Dendritic cell treated with granulocyte-macrophage colony-stimulating factor and Interleukin-4, amounts not matched to agents 40 ng/mL and 50 ng/mL, for 4 days (primary cell): ENCODE measurements around the gene OSBPL6.

Source experiments
- H3K27ac Mint-ChIP-seq: one replicate; pipeline ENCODE4 v1.8.0; 2022; ENCODE audit warnings: mild to moderate bottlenecking, mixed read lengths
- H3K27me3 Mint-ChIP-seq: one replicate; pipeline ENCODE4 v1.8.0; 2022; ENCODE audit warnings: mild to moderate bottlenecking, mixed read lengths
- H3K36me3 Mint-ChIP-seq: one replicate; pipeline ENCODE4 v1.8.0; 2022; ENCODE audit warnings: low read depth, mixed read lengths
- H3K4me1 Mint-ChIP-seq: one replicate; pipeline ENCODE4 v1.8.0; 2022; ENCODE audit warnings: low read depth, mixed read lengths
- H3K4me3 Mint-ChIP-seq: one replicate; pipeline ENCODE4 v1.8.0; 2022; ENCODE audit warnings: mild to moderate bottlenecking, moderate library complexity, mixed read lengths
- H3K9me3 Mint-ChIP-seq: one replicate; pipeline ENCODE4 v1.8.0; 2022; ENCODE audit warnings: mixed read lengths
- intact Hi-C: fragments of 100-400 bp; cut with micrococcal nuclease; formaldehyde crosslinking; loops from one replicate; pipeline ENCODE4 v1.15.0; 2022

OSBPL6 gene

DNA sequence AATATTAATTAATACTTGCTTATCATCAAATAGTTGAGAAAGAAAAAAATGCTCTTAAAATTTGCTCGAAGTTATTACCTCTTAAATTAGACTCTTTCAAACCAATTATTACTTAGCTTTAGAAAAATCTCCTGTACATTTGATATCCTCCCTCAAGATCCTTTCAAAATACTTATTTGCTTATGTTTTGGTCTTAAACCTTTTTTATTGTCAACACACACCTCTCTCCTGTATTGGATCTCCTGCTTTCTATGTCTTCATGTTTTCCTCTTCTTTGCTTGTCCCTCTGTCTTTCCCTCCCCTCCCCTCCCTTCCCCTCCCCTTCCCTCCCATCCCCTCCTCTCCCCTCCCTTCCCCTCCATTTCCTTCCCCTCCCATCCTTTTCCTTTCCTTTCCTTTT is 14.0 kb downstream of the OSBPL6 start:
- no peaks in the 10 kb centered on the region for H3K4me1 Mint-ChIP-seq
- H3K9me3 Mint-ChIP-seq: no peaks in the 10 kb centered on the region
- no peak overlapping the region for H3K4me3 Mint-ChIP-seq
- H3K36me3 Mint-ChIP-seq: no peaks in the 10 kb centered on the region
- intact Hi-C loops: no loop called here
- no peak overlapping the region for H3K27ac Mint-ChIP-seq
- peaks cover 2% of the 10 kb centered on the region for H3K27me3 Mint-ChIP-seq

DNA sequence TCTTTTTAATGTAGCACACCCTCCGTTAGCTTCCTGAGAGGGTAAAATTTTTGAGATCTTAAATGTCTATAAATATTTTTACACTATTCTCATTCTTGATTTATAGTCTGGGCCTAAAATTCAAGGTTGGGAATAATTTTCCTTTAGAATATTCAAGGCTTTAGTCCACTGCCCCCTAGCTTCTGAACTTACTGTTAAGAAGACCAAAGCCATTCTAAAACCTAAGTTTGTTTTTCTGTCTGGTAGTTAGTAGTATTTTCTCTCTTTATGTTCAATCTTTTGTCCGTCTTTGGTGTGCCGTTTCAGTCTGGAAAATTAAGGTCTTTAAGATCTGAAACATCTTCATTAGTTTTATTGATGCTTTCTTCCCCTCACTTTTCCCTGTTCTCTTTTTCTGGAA is 14.5 kb downstream of the OSBPL6 start:
- H3K4me1 Mint-ChIP-seq: no peaks in the 10 kb centered on the region
- intact Hi-C loops: no loop called here
- H3K27me3 Mint-ChIP-seq: peaks cover 2% of the 10 kb centered on the region
- no peaks in the 10 kb centered on the region for H3K36me3 Mint-ChIP-seq
- no peak overlapping the region for H3K4me3 Mint-ChIP-seq
- H3K27ac Mint-ChIP-seq: no peak overlapping the region
- no peaks in the 10 kb centered on the region for H3K9me3 Mint-ChIP-seq

GRCh38 chr2:178211460-178211859 is 17.1 kb downstream of the OSBPL6 start:
- H3K4me1 Mint-ChIP-seq: no peaks in the 10 kb centered on the region
- H3K36me3 Mint-ChIP-seq: no peaks in the 10 kb centered on the region
- no peak overlapping the region for H3K27ac Mint-ChIP-seq
- H3K4me3 Mint-ChIP-seq: no peak overlapping the region
- intact Hi-C loops: no loop called here
- H3K27me3 Mint-ChIP-seq: peaks cover 2% of the 10 kb centered on the region
- H3K9me3 Mint-ChIP-seq: no peaks in the 10 kb centered on the region

- no peak overlapping the region for H3K27ac Mint-ChIP-seq
- no peaks in the 10 kb centered on the region for H3K4me1 Mint-ChIP-seq
- intact Hi-C loops: no loop called here
- H3K27me3 Mint-ChIP-seq: peaks cover 2% of the 10 kb centered on the region
- no peaks in the 10 kb centered on the region for H3K9me3 Mint-ChIP-seq
- no peaks in the 10 kb centered on the region for H3K36me3 Mint-ChIP-seq
- no peak overlapping the region for H3K4me3 Mint-ChIP-seq
Observed at GRCh38 chr2:178211943-178212342, 17.6 kb downstream of the OSBPL6 start.

GRCh38 chr2:178213991-178214390 is 19.7 kb downstream of the OSBPL6 start:
- Mint-ChIP-seq H3K27me3 (no peaks in the 10 kb centered on the region), H3K36me3 (no peaks in the 10 kb centered on the region), H3K4me3 (no peak overlapping the region), H3K9me3 (no peaks in the 10 kb centered on the region), H3K4me1 (no peaks in the 10 kb centered on the region), H3K27ac (no peak overlapping the region)
- intact Hi-C loops: no loop called here

- Mint-ChIP-seq H3K4me3 (no peak overlapping the region), H3K27ac (no peak overlapping the region), H3K9me3 (no peaks in the 10 kb centered on the region), H3K27me3 (peaks cover 1% of the 10 kb centered on the region), H3K4me1 (no peaks in the 10 kb centered on the region), H3K36me3 (no peaks in the 10 kb centered on the region)
- intact Hi-C loops: no loop called here
Observed at GRCh38 chr2:178219247-178219646, 24.9 kb downstream of the OSBPL6 start.

- H3K9me3 Mint-ChIP-seq: no peaks in the 10 kb centered on the region
- intact Hi-C loops: no loop called here
- H3K27ac Mint-ChIP-seq: no peak overlapping the region
- H3K36me3 Mint-ChIP-seq: no peaks in the 10 kb centered on the region
- peaks cover 1% of the 10 kb centered on the region for H3K27me3 Mint-ChIP-seq
- H3K4me1 Mint-ChIP-seq: no peaks in the 10 kb centered on the region
- H3K4me3 Mint-ChIP-seq: no peak overlapping the region
Observed at GRCh38 chr2:178220814-178221213, 26.5 kb downstream of the OSBPL6 start.

DNA sequence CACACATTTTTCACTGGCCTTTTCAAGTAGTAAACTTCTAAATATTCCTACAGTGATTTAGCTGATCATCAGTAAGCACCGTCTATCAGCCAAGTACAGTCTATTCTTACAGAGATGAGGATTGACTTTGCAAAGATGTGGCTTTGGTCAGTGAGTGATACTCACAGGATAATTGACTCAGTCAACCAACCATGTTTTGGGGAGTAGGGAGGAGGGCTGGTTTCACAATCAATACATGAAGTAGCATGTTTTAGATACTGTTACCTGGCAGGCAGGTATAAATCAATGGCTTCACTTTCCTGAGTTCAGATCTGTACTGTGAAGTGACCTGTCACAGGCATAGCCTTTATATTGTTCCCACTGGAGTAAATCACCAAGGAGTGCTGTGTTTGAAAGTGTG is 27.2 kb downstream of the OSBPL6 start:
- intact Hi-C loops: no loop called here
- Mint-ChIP-seq H3K36me3 (no peaks in the 10 kb centered on the region), H3K9me3 (no peaks in the 10 kb centered on the region), H3K27me3 (peaks cover 1% of the 10 kb centered on the region), H3K27ac (no peak overlapping the region), H3K4me1 (no peaks in the 10 kb centered on the region), H3K4me3 (no peak overlapping the region)

- Mint-ChIP-seq H3K4me1 (no peaks in the 10 kb centered on the region), H3K9me3 (no peaks in the 10 kb centered on the region), H3K36me3 (no peaks in the 10 kb centered on the region), H3K27ac (no peak overlapping the region), H3K4me3 (no peak overlapping the region), H3K27me3 (peaks cover 1% of the 10 kb centered on the region)
- intact Hi-C loops: no loop called here
Observed at GRCh38 chr2:178223806-178224205, 29.5 kb downstream of the OSBPL6 start.

GRCh38 chr2:178225006-178225805 is 30.9 kb downstream of the OSBPL6 start:
- Mint-ChIP-seq H3K36me3 (no peaks in the 10 kb centered on the region), H3K27me3 (peaks cover 1% of the 10 kb centered on the region), H3K27ac (no peak overlapping the region), H3K4me3 (no peak overlapping the region), H3K4me1 (peaks cover 4% of the 10 kb centered on the region), H3K9me3 (no peaks in the 10 kb centered on the region)
- intact Hi-C loops: no loop called here

- Mint-ChIP-seq H3K9me3 (no peaks in the 10 kb centered on the region), H3K4me3 (no peak overlapping the region), H3K36me3 (no peaks in the 10 kb centered on the region), H3K27ac (no peak overlapping the region), H3K27me3 (no peaks in the 10 kb centered on the region), H3K4me1 (peaks cover 5% of the 10 kb centered on the region)
- intact Hi-C loops: no loop called here
Observed at GRCh38 chr2:178227187-178227586, 32.9 kb downstream of the OSBPL6 start.

DNA sequence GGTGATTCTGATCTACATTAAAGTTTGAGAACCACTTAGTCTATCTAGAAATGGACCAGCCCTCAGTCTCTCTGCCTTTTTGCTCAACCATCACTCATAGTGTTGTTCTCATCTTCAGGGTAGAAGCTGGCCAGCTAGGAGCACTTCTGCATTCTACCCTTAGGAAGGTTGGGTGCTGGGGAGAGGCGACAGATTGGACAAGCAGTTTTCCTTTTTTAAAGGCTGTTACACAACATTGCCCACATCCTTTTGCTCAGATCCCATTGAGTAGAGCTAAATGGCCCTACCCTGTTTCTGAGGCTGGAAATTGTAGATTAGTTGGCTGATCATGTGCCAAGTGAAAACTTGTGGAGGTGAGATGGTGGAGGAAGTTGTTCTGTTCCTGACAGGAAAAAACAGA is 35.6 kb downstream of the OSBPL6 start:
- peaks cover 5% of the 10 kb centered on the region for H3K4me1 Mint-ChIP-seq
- intact Hi-C loops: no loop called here
- H3K9me3 Mint-ChIP-seq: no peaks in the 10 kb centered on the region
- H3K27me3 Mint-ChIP-seq: no peaks in the 10 kb centered on the region
- no peak overlapping the region for H3K27ac Mint-ChIP-seq
- no peaks in the 10 kb centered on the region for H3K36me3 Mint-ChIP-seq
- H3K4me3 Mint-ChIP-seq: no peak overlapping the region

DNA sequence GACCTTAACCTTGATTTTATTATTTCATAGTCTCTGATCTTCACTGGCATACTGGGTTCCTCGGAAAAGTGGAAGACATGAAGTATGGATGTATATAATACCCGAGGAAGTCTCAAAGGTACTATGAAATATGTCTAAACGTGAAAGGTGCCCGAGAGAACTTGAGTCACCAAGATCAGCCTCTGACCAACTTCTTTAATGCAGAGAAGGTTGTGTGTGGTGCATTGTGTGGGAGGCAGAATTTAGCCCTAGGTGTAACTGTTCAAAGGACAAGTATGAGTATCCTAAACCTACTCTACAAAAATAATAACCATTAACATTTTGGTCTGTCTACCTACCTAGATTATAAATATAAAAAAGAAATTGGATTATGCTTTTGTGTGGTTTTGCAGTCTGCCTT is 36.1 kb downstream of the OSBPL6 start:
- H3K36me3 Mint-ChIP-seq: no peaks in the 10 kb centered on the region

DNA sequence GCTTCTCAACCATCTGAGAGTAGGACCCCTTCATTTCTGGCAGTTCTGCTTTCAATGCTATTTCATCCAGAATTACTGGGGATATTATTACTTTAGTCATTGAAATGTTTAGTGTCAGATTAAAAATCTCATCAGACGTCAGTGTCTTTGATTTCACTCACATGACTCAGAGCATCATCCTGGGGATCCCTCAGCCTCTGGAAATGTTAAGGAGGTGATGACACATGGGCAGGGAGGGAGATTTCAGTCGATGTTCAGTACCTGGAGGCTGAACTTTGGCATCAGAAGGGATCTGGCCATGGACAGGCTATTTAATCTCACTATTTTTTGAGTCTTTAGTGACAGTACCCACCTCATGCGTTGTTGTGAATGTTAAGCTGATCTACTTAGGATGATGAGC is 39.1 kb downstream of the OSBPL6 start:
- Mint-ChIP-seq H3K4me3 (no peak overlapping the region), H3K27ac (no peak overlapping the region), H3K36me3 (no peaks in the 10 kb centered on the region), H3K4me1 (peaks cover 5% of the 10 kb centered on the region), H3K27me3 (no peaks in the 10 kb centered on the region), H3K9me3 (no peaks in the 10 kb centered on the region)
- intact Hi-C loops: no loop called here

More for the DNA sequence above, 36.1 kb downstream of the OSBPL6 start:
- Mint-ChIP-seq H3K27me3 (no peaks in the 10 kb centered on the region), H3K4me3 (no peak overlapping the region), H3K9me3 (no peaks in the 10 kb centered on the region), H3K27ac (no peak overlapping the region), H3K4me1 (peaks cover 5% of the 10 kb centered on the region)
- intact Hi-C loops: no loop called here

GRCh38 chr2:178234648-178235047 is 40.3 kb downstream of the OSBPL6 start:
- Mint-ChIP-seq H3K4me1 (peaks cover 5% of the 10 kb centered on the region), H3K9me3 (no peaks in the 10 kb centered on the region), H3K27me3 (no peaks in the 10 kb centered on the region), H3K36me3 (no peaks in the 10 kb centered on the region), H3K27ac (no peak overlapping the region), H3K4me3 (no peak overlapping the region)
- intact Hi-C loops: no loop called here
